Esophagus muscularis mucosa (tissue), 4 donors: Measurements from ENCODE around the gene NTRK2.

Experiments used
- CTCF ChIP-seq, 3 experiments: fragments of 200-600 bp in 2 of 3; fragments of 450-650 bp in 1 of 3; sonication (generic) in 2 of 3; IDR thresholded peaks; one replicate each; pipeline ENCODE4 v1.5.1; 2017 to 2019; ENCODE audit warnings: antibody characterized with exemption in 3 of 3, mild to moderate bottlenecking in 2 of 3, moderate library complexity in 1 of 3
- EP300 ChIP-seq: sonication (generic); formaldehyde crosslinking; IDR thresholded peaks from one replicate; pipeline ENCODE4 v1.6.1; 2017; ENCODE audit warnings: antibody characterized with exemption
- POLR2A ChIP-seq: fragments of 450-650 bp; IDR thresholded peaks from one replicate; pipeline ENCODE4 v1.6.1; 2017; ENCODE audit warnings: antibody characterized with exemption, moderate library complexity, mild to moderate bottlenecking, low read depth

GRCh38 chr9:84738353-84738752 lies 68.8 kb downstream of the NTRK2 start:
- TF ChIP-seq CTCF (IDR thresholded peaks at IDR 0.05): no peak
- no peak for TF ChIP-seq POLR2A
- no peak for TF ChIP-seq EP300
